ENCODE results near the gene SERPINI1.

The SERPINI1 gene

GRCh38 chr3:167700926-167701325 is 34.6 kb upstream of the SERPINI1 start:
- H2BK5ac ChIP-seq (ENCODE audit: low read depth, low read length, poor library complexity) = no peak overlapping the region
- no peak overlapping the region for H3K4me3 ChIP-seq (ENCODE audit: low read depth, low read length)
- H3K9ac ChIP-seq (ENCODE audit: low read length) = no peak overlapping the region
- no peak overlapping the region for H4K12ac ChIP-seq (ENCODE audit: low read depth, low read length)
- H2AFZ ChIP-seq (ENCODE audit: insufficient read depth, low read length, poor library complexity) = no peak overlapping the region
- no peak overlapping the region for H3K4ac ChIP-seq (ENCODE audit: low read depth, low read length)
- no peak for DNase-seq
- no peak overlapping the region for H3K4me2 ChIP-seq (ENCODE audit: low read length)
- no peak overlapping the region for H3K14ac ChIP-seq (ENCODE audit: low read length)
- no peak overlapping the region for H2BK12ac ChIP-seq (ENCODE audit: low read length)
- no peak overlapping the region for H3K27ac ChIP-seq (ENCODE audit: low read depth, low read length)
- H3K27me3 ChIP-seq (ENCODE audit: insufficient read depth, low read length) = no peaks in the 10 kb centered on the region
- H2BK120ac ChIP-seq (ENCODE audit: insufficient read depth, low read length, poor library complexity) = no peak overlapping the region
- no peak overlapping the region for H3K23ac ChIP-seq (ENCODE audit: low read length)
- no CpG with 5 or more reads among the region's 2 CpGs for WGBS (ENCODE audit: extremely low coverage, insufficient coverage, insufficient read length)
- no peaks in the 10 kb centered on the region for H3K79me2 ChIP-seq (ENCODE audit: control insufficient read depth, insufficient read depth, low read length, poor library complexity)
- H3K79me1 ChIP-seq (ENCODE audit: low read length) = no peaks in the 10 kb centered on the region
- H4K91ac ChIP-seq (ENCODE audit: low read depth, low read length) = no peak overlapping the region
- no peaks in the 10 kb centered on the region for H3K9me3 ChIP-seq (ENCODE audit: insufficient read depth, low read depth, low read length)
- no peak overlapping the region for H2AK5ac ChIP-seq (ENCODE audit: low read length)
- no peak overlapping the region for H4K8ac ChIP-seq (ENCODE audit: low read depth, low read length)
- H3K18ac ChIP-seq (ENCODE audit: low read length) = no peak overlapping the region
- H3K4me1 ChIP-seq (ENCODE audit: control insufficient read depth in 1 of 2, insufficient read depth in 2 of 2, low read length in 2 of 2) = no peaks in the 10 kb centered on the region
- peaks cover 3 to 6% of the 10 kb centered on the region in 2 experiments for H3K36me3 ChIP-seq (ENCODE audit: control insufficient read depth in 1 of 2, insufficient read depth in 2 of 2, low read length in 2 of 2)

DNA sequence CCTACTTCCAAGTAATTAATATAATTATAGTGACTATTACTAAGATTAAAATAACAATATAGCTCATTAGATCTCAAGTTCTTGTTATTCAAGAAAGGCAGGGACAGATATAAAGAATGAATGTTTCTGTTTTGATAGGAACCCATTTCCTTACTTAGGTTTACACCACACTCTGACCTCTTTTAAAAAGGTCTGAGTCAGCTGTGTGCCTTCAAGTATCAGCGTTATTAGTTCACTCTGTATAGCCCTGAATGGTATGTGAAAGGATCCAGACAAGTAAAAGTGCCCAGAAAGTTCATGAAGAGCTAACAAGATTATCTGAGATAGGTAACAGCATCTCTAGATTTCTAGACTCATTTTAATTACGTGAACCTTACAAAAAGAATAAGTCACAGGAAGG is 29.7 kb upstream of the SERPINI1 start:
- no peak overlapping the region for H2BK12ac ChIP-seq (ENCODE audit: low read length)
- no peak overlapping the region for H3K4me2 ChIP-seq (ENCODE audit: low read length)
- no peak overlapping the region for H2BK120ac ChIP-seq (ENCODE audit: insufficient read depth, low read length, poor library complexity)
- no peak overlapping the region for H2BK5ac ChIP-seq (ENCODE audit: low read depth, low read length, poor library complexity)
- no peak overlapping the region for H3K9ac ChIP-seq (ENCODE audit: low read length)
- no peak for DNase-seq
- no peak overlapping the region for H4K8ac ChIP-seq (ENCODE audit: low read depth, low read length)
- H3K79me1 ChIP-seq (ENCODE audit: low read length) = no peaks in the 10 kb centered on the region
- H4K12ac ChIP-seq (ENCODE audit: low read depth, low read length) = no peak overlapping the region
- H3K23ac ChIP-seq (ENCODE audit: low read length) = no peak overlapping the region
- no peak overlapping the region for H3K18ac ChIP-seq (ENCODE audit: low read length)
- H2AFZ ChIP-seq (ENCODE audit: insufficient read depth, low read length, poor library complexity) = no peak overlapping the region
- no peak overlapping the region for H3K4ac ChIP-seq (ENCODE audit: low read depth, low read length)
- no peak overlapping the region for H2AK5ac ChIP-seq (ENCODE audit: low read length)
- no peaks in the 10 kb centered on the region for H3K27me3 ChIP-seq (ENCODE audit: insufficient read depth, low read length)
- peaks cover 1% of the 10 kb centered on the region for H3K9me3 ChIP-seq (ENCODE audit: insufficient read depth, low read depth, low read length)
- no peak overlapping the region for H3K14ac ChIP-seq (ENCODE audit: low read length)
- H4K91ac ChIP-seq (ENCODE audit: low read depth, low read length) = no peak overlapping the region
- H3K4me1 ChIP-seq (ENCODE audit: control insufficient read depth in 1 of 2, insufficient read depth in 2 of 2, low read length in 2 of 2) = peaks cover 0 to 1% of the 10 kb centered on the region in 2 experiments
- no peak overlapping the region for H3K27ac ChIP-seq (ENCODE audit: low read depth, low read length)
- H3K36me3 ChIP-seq (ENCODE audit: control insufficient read depth in 1 of 2, insufficient read depth in 2 of 2, low read length in 2 of 2) = peaks cover 13 to 15% of the 10 kb centered on the region in 2 experiments
- no peak overlapping the region for H3K4me3 ChIP-seq (ENCODE audit: low read depth, low read length)
- H3K79me2 ChIP-seq (ENCODE audit: control insufficient read depth, insufficient read depth, low read length, poor library complexity) = no peaks in the 10 kb centered on the region
- no CpG with 5 or more reads among the region's 2 CpGs for WGBS (ENCODE audit: extremely low coverage, insufficient coverage, insufficient read length)

- Histone ChIP-seq H2AK5ac (ENCODE audit: low read length) (no peak overlapping the region), H3K18ac (ENCODE audit: low read length) (no peak overlapping the region), H3K4ac (ENCODE audit: low read depth, low read length) (no peak overlapping the region), H3K23ac (ENCODE audit: low read length) (no peak overlapping the region), H3K36me3 (ENCODE audit: control insufficient read depth in 1 of 2, insufficient read depth in 2 of 2, low read length in 2 of 2) (peaks cover 10 to 13% of the 10 kb centered on the region in 2 experiments), H3K4me1 (ENCODE audit: control insufficient read depth in 1 of 2, insufficient read depth in 2 of 2, low read length in 2 of 2) (peaks cover 0 to 2% of the 10 kb centered on the region in 2 experiments), H3K4me2 (ENCODE audit: low read length) (no peak overlapping the region), H3K4me3 (ENCODE audit: low read depth, low read length) (no peak overlapping the region), H4K12ac (ENCODE audit: low read depth, low read length) (no peak overlapping the region), H2BK120ac (ENCODE audit: insufficient read depth, low read length, poor library complexity) (no peak overlapping the region), H2BK12ac (ENCODE audit: low read length) (no peak overlapping the region), H4K8ac (ENCODE audit: low read depth, low read length) (no peak overlapping the region), H2BK5ac (ENCODE audit: low read depth, low read length, poor library complexity) (no peak overlapping the region), H3K79me2 (ENCODE audit: control insufficient read depth, insufficient read depth, low read length, poor library complexity) (no peaks in the 10 kb centered on the region), H3K79me1 (ENCODE audit: low read length) (no peaks in the 10 kb centered on the region), H3K14ac (ENCODE audit: low read length) (no peak overlapping the region), H3K27ac (ENCODE audit: low read depth, low read length) (no peak overlapping the region), H2AFZ (ENCODE audit: insufficient read depth, low read length, poor library complexity) (no peak overlapping the region), H4K91ac (ENCODE audit: low read depth, low read length) (no peak overlapping the region), H3K9ac (ENCODE audit: low read length) (no peak overlapping the region), H3K9me3 (ENCODE audit: insufficient read depth, low read depth, low read length) (peaks cover 1% of the 10 kb centered on the region), H3K27me3 (ENCODE audit: insufficient read depth, low read length) (no peaks in the 10 kb centered on the region)
- DNase-seq = no peak
- WGBS (ENCODE audit: extremely low coverage, insufficient coverage, insufficient read length) = no CpG with 5 or more reads among the region's 4 CpGs
These were observed 25.8 kb upstream of the SERPINI1 start for GRCh38 chr3:167709690-167710089.

DNA sequence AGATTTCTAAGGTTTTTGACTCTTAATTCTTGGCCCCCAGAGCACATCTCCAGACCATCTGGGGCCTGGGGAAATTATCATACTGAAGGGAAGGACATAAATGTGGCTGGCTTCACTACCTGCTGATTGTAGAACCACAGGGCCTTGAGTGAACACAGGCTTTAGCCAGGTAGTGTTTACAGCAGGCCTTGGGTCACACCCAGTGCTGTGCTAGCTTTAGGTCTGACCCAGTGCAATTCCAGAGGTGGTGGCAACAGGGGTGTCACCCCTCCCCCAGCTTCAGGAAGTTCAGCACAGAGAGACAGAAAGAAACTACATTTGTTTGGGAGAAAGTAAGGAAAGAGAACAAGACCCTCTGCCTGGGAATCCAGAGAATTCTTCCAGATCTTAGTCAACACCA is 25.0 kb upstream of the SERPINI1 start:
- no peak overlapping the region for H3K4me3 ChIP-seq (ENCODE audit: low read depth, low read length)
- peaks cover 10 to 13% of the 10 kb centered on the region in 2 experiments for H3K36me3 ChIP-seq (ENCODE audit: control insufficient read depth in 1 of 2, insufficient read depth in 2 of 2, low read length in 2 of 2)
- H3K4ac ChIP-seq (ENCODE audit: low read depth, low read length) = no peak overlapping the region
- H3K79me1 ChIP-seq (ENCODE audit: low read length) = no peaks in the 10 kb centered on the region
- H2AFZ ChIP-seq (ENCODE audit: insufficient read depth, low read length, poor library complexity) = no peak overlapping the region
- no peak overlapping the region for H3K18ac ChIP-seq (ENCODE audit: low read length)
- no peak overlapping the region for H2BK5ac ChIP-seq (ENCODE audit: low read depth, low read length, poor library complexity)
- H3K9me3 ChIP-seq (ENCODE audit: insufficient read depth, low read depth, low read length) = peaks cover 1% of the 10 kb centered on the region
- H3K27ac ChIP-seq (ENCODE audit: low read depth, low read length) = no peak overlapping the region
- no peak overlapping the region for H3K14ac ChIP-seq (ENCODE audit: low read length)
- H3K4me1 ChIP-seq (ENCODE audit: control insufficient read depth in 1 of 2, insufficient read depth in 2 of 2, low read length in 2 of 2) = peaks cover 0 to 2% of the 10 kb centered on the region in 2 experiments
- H3K4me2 ChIP-seq (ENCODE audit: low read length) = no peak overlapping the region
- H4K91ac ChIP-seq (ENCODE audit: low read depth, low read length) = no peak overlapping the region
- no peak overlapping the region for H3K23ac ChIP-seq (ENCODE audit: low read length)
- no peak for DNase-seq
- no peak overlapping the region for H2AK5ac ChIP-seq (ENCODE audit: low read length)
- no peak overlapping the region for H2BK120ac ChIP-seq (ENCODE audit: insufficient read depth, low read length, poor library complexity)
- H4K12ac ChIP-seq (ENCODE audit: low read depth, low read length) = no peak overlapping the region
- no peaks in the 10 kb centered on the region for H3K79me2 ChIP-seq (ENCODE audit: control insufficient read depth, insufficient read depth, low read length, poor library complexity)
- H3K27me3 ChIP-seq (ENCODE audit: insufficient read depth, low read length) = no peaks in the 10 kb centered on the region
- no peak overlapping the region for H2BK12ac ChIP-seq (ENCODE audit: low read length)
- no peak overlapping the region for H3K9ac ChIP-seq (ENCODE audit: low read length)
- no peak overlapping the region for H4K8ac ChIP-seq (ENCODE audit: low read depth, low read length)

All from trophoblast cell (in vitro differentiated cells and primary cell).